NCI-H524 (cell line): Measurements from ENCODE around the gene SEC22C.
"Not testable (repeated sequence)": the region's sequence is repeated elsewhere in the genome, so short reads cannot be mapped to it uniquely, and the experiment has no call there.

Source experiments
- DNase-seq, 2 experiments: peaks; one replicate each; lab custom pipeline; 2025; lab: John Stamatoyannopoulos, UW

SEC22C gene

DNA sequence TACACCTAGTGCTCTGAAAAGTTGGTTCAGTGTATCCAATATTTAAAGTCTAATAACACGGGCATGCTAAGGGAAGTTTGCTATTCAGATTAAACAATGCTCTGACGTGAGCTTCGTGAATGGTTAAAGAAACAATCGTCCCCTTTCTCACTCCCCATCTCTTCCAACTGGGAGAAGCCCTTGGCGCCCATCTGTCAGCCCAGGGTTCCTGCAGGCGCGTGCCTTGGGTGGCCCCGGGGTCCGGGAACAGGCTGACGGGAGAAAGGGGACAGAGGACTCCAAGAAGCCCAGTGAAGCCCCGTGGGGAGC lies 413 bp downstream of the SEC22C start:
- peak; percentile 42 to 57 for DNase-seq

DNA sequence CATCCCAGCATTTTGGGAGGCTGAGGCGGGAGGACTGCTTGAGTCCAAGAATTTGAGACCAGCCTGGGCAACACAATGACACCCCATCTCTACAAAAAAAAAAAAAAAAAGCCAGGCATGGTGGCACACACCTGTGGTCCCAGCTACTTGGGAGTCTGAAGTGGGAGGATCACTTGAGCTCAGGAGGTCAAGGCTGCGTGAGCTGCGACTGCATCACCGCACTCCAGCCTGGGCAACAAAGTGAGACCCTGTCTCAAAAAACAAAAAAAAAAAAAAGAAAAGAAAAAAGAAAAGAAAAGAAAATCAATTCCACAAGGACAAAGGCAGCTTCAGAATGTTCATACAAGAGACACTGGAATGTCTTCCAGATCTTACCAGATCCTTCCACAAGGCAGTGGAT lies 2.4 kb downstream of the SEC22C start:
- not testable (repeated sequence) for DNase-seq

DNA sequence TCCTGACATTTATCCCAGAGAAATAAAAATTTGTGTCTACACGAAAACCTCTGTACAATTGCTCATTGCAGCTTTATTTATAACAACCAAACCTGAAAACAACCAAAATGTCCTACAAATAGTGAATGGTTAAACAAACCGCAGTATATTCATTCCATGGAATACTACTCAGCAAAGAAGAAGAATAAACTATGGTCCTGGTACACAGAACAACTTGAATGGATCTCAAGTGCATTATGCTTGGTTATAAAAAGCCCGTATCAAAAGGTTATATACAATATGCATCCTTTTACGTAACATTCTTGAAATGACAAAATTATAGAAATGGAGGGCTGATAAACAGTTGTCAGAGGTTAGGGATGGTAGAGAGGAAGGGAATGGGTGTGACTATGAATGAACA lies 3.7 kb downstream of the SEC22C start:
- no peak for DNase-seq

DNA sequence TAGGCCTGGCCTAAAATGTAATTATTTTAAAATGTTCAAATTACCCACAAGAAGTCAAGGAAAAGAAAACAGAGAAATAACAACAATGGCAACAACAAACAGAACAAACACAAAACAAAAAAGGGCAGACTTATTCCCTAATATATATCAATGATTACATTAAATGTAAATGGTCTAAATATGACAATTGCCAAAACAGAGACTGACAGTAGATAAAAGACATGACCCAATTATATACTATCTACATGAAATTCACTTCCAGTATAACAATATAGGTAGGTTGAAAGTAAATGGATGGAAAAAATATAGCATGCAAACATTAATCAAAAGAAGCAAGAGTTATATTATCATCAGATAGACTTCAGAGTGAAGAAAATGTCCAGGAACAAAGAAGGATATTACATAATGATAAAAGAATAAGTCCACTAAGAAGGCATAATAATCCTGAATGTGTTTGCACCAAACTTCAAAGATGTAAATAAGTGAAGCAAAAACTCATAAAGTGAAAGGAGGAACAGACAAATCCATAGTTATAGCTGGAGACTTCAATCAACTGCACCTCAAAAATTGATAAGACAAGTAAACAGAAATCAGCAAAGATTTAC lies 6.5 kb downstream of the SEC22C start:
- no peak for DNase-seq

DNA sequence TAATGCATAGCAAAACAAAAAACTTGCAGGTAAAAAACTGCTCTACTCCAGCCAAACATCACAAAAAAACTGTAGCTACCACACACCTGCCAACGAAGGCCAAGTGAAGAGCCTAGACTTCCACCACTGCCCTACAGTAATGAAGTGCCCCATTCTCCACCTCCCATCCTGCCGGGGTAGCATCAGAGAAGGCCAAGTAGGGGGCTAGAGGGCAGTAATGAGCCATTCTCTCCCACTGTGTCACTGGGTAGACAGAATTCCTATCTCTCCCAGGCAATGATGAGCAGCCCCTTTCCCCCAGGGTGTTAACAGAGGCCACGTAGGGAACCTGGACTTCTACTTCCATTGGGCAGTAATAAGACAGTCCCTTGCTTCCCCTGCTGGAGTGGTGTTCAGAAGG lies 9.5 kb downstream of the SEC22C start:
- peak; percentile 33 to 57 for DNase-seq

DNA sequence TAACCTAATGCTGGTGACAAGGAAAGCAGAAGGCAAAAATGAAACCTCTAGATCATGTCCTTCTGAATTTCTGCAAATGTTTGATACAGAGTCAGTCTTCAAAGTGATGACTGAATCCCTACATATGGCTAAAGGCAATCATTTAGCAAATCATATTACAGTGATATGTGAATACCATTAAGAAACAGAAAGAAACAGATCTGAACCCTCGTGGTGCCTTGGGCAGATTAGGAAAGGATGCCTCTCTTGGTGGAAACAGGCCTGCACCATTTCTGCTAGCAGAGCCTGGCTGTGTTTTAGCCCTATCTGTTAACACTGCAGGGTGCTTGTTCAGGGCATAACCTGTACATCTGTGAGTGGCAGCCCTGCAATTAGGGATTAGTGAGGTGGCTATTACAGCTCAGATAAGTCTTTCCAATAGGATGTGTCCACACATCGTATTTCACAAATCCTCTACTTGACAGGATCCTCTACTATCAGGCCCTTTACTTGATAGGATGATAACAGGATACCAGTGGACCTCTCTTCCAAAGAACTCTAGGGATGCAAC lies 12.1 kb downstream of the SEC22C start:
- peak; percentile 19 to 41 for DNase-seq

GRCh38 chr3:42562047-42562907 lies 19.5 kb downstream of the SEC22C start:
- DNase-seq, result no peak

GRCh38 chr3:42557854-42558253 lies 23.9 kb downstream of the SEC22C start:
- peak; percentile 2 to 40 for DNase-seq

DNA sequence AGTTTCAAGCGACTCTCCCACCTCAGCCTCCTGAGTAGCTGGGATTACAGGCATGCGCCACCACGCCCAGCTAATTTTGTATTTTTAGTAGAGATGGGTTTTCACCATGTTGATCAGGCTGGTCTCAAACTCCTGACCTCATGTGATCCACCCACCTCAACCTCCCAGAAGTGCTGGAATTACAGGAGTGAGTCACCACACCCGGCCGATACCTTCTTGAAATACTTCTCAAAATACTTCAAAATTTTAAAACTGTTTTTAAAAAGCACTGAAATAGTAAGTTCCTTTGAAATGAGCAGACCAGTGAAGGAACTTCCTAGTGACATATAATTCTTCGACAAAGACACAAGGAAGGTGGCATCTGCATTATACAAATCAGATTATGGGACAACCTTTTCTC lies 24.9 kb downstream of the SEC22C start:
- not testable (repeated sequence) for DNase-seq

DNA sequence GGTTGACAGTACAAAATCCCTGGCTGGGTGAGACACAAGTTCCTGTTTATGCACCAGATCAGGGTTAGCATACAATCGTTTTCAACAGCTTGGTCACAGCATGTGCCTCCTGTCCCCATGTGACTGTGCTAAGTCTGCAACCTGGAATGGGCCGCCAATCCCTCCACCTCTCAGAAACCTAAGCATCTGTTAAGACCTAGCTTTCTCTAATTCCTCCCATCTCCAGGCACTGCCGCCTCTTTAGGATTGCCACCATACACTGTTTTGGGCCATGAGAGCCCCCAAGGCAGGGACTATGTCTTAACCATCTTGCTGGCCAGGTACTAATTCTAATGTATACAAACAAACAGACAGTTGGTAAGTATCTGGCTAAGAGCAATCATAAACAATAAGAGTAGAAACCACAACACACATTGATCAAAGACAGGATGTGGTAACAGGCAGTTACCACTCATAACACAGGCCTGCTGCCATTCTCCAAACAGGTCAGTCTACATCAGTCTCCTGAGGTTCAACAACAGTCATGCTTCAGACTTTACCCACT lies 25.6 kb downstream of the SEC22C start:
- peak in 1 of 2 experiments; percentile 43 for DNase-seq

DNA sequence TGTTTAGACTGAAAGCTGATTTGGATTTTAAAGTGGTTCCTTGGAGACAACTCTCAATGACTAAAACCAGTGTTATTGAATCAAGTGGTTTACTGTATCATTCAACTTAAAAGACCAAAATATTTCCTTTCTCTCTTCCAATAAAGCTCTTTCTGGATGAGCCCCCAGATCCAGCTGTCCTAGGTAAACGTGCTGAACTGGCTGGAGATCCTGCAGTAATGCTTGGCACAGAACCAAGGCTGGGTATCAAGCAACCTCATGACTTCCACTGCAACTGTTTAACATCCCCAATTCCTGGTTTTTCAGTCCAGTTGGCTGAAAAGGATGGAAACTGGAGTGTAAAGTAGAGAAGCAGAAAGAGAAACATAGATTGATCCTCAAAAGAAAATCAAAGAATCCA lies 28.9 kb downstream of the SEC22C start:
- DNase-seq, result no peak

DNA sequence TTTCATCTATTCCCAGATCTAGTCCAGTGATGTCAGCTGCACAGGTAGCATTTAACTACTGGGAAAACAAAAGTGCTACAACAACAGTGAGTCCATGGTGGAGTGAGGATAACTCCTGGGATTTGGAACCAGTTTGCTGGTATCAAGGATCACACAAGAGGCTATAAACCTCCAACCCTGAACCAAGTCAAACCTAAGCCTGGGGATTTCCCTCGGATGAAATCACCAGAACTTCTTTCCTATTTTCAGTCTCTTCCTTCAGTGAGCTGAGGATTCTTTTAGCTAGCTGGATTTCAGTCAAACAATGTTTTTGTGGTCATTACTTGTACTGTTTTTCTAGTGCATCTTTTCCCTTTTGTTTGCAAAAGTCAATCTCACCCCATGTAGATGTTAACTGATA lies 31.5 kb downstream of the SEC22C start:
- DNase-seq, result no peak

DNA sequence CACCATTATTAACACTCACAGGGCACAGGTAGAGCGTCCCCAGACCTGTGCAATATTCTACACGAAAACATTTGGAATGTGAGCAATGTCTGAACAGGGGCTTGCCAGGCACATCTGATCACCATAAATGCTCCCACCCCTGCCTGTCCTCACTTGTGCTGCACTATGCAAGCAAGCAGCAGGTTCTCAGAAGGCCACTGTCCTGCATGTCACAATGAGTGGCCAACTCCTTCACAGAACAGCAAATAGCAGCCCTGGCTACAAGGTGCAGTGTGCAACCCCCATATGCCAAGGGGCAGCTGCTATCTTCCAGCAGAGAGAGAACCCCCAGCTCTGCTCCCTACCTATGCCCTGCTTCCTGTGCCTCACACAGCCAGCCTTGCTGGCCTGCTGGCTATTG lies 32.6 kb downstream of the SEC22C start:
- DNase-seq, result no peak

GRCh38 chr3:42547401-42547945 lies 34.3 kb downstream of the SEC22C start:
- peak; percentile 41 to 42 for DNase-seq

- no peak for DNase-seq
Measured at GRCh38 chr3:42546691-42547213, 35.0 kb downstream of the SEC22C start.

- no peak for DNase-seq
Measured at GRCh38 chr3:42545284-42545900, 36.4 kb downstream of the SEC22C start.

DNA sequence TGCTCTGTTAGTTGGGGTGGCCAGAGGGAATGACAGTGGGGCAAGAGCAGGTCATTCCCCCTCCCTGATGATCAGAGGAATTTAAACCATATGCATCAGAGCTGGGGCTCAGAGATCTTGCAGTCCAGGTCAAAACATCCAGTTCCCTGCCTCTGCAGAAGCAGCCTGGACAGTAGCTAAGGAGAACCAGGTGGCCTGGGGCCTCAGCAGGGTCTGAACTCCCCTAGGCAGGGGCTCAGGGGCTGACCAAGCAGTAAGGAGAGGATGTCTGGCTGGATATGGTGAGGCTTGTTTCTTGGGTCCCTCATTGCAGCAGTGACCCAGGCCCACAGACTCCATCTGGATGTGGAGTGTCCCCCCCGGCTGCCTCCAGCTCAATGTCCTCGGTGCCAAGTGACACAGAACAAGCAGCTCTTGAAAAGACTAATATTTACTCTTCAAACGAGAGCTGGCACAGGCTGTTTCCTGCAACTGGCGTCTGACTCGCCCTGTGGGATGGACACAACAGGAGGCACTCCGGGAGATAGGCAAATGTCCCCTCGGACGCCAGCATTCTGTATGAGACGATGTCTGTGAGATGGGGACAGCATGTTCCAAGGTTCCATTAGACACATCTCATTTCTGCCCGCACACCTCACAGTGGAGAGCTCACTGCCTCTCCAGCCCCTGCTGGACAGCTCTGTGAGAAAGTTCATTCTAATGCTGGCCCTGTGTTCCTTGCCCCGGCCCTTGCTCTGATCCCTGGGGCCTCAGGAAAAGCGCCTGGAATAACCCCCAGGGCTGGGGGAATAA lies 37.1 kb downstream of the SEC22C start:
- DNase-seq, result no peak

GRCh38 chr3:42541079-42541478 lies 40.7 kb downstream of the SEC22C start:
- no peak for DNase-seq

GRCh38 chr3:42539871-42540714 lies 41.7 kb downstream of the SEC22C start:
- peak in 1 of 2 experiments; percentile 14 for DNase-seq

GRCh38 chr3:42537350-42537749 lies 44.4 kb downstream of the SEC22C start:
- DNase-seq, result no peak
